Panc1 (cell line): ENCODE measurements around the gene SLIT3. TPM values are rescaled to one million over a fixed set of nuclear protein-coding genes. Genes with fewer than 3 reads are reported as not detected.

ENCODE experiments used
- ATAC-seq: fragments of 200-7000 bp; cut with Tn5 transposase; 2 replicates; pipeline ENCODE4 v1.9.1; 2020; ENCODE audit warnings: mild to moderate bottlenecking, moderate library complexity
- BruUV-seq: library from RNA; stranded (reverse); fragments of 400-500 nt; replicated peaks from 2 replicates; lab custom pipeline; 2021; lab: Mats Ljungman, UMichigan
- CTCF ChIA-PET: fragments of 300-600 bp; sonication (Branson Sonifier 250); formaldehyde crosslinking; loops from one replicate; lab custom pipeline; 2022; ENCODE audit warnings: antibody characterized with exemption; lab: Charles Lee
- POLR2A ChIA-PET: fragments of 300-600 bp; sonication (Branson Sonifier 250); formaldehyde crosslinking; loops from one replicate; lab custom pipeline; 2022; ENCODE audit warnings: antibody characterized with exemption; lab: Charles Lee
- DNase-seq: peaks from one replicate; pipeline ENCODE4 v3.0.0-alpha.2; 2010; ENCODE audit warnings: low read depth, low spot score
- H3K27ac ChIP-seq: 2 replicates; pipeline ENCODE4 v1.5.1; 2011; ENCODE audit warnings: mild to moderate bottlenecking, low read length, inconsistent platforms
- H3K27me3 ChIP-seq: fragments of 200-500 bp; sonication (Bioruptor generic); 2 replicates; pipeline ENCODE4 v1.6.0; 2014; ENCODE audit warnings: low read length, inconsistent platforms; ENCODE audit not compliant: control insufficient read depth, insufficient read depth
- H3K36me3 ChIP-seq: fragments of 200-500 bp; sonication (Bioruptor generic); 2 replicates; pipeline ENCODE4 v1.5.1; 2014; ENCODE audit warnings: inconsistent platforms, mild to moderate bottlenecking, low read length, moderate library complexity; ENCODE audit not compliant: control insufficient read depth, insufficient read depth
- H3K4me1 ChIP-seq: 2 replicates; pipeline ENCODE4 v1.5.1; 2011; ENCODE audit warnings: inconsistent platforms, mild to moderate bottlenecking, low read length, moderate library complexity; ENCODE audit not compliant: control insufficient read depth, insufficient read depth
- H3K4me3 ChIP-seq, 2 experiments: 2 replicates each; pipeline ENCODE4 v1.5.1; 2011 to 2012; ENCODE audit warnings: low read depth in 2 of 2, low read length in 2 of 2, mild to moderate bottlenecking in 2 of 2, inconsistent platforms in 1 of 2, moderate library complexity in 1 of 2
- H3K9me3 ChIP-seq: fragments of 200-500 bp; sonication (Bioruptor generic); 2 replicates; pipeline ENCODE4 v1.5.1; 2014; ENCODE audit warnings: low read depth, mild to moderate bottlenecking, inconsistent platforms, low read length, moderate library complexity; ENCODE audit not compliant: control insufficient read depth, insufficient read depth
- POLR2AphosphoS5 ChIP-seq: IDR thresholded peaks from 2 replicates; pipeline ENCODE4 v1.6.1; 2012; ENCODE audit warnings: mild to moderate bottlenecking, low read depth, low read length, moderate library complexity
- REST ChIP-seq, 2 experiments: IDR thresholded peaks; 2 replicates each; pipeline ENCODE4 v1.6.1; 2011 to 2012; ENCODE audit warnings: low read depth in 2 of 2, control low read depth in 1 of 2, low read length in 1 of 2, mild to moderate bottlenecking in 1 of 2, moderate library complexity in 1 of 2; ENCODE audit not compliant: insufficient read depth in 1 of 2
- SIN3A ChIP-seq: IDR thresholded peaks from 2 replicates; pipeline ENCODE4 v1.6.1; 2012; ENCODE audit warnings: low read depth, mild to moderate bottlenecking, low read length, moderate library complexity, borderline replicate concordance; ENCODE audit not compliant: insufficient read depth
- TCF7L2 ChIP-seq: IDR thresholded peaks from 2 replicates; pipeline ENCODE4 v1.6.1; 2011; ENCODE audit warnings: mild to moderate bottlenecking, low read depth, low read length, inconsistent platforms
- in situ Hi-C: cut with HindIII; loops from 2 replicates; pipeline ENCODE4 v1.10.0; 2016; ENCODE audit warnings: low sequenced_read_pairs, low pct_unique_long_range_greater_than_20kb
- intact Hi-C: fragments of 100-400 bp; cut with micrococcal nuclease; formaldehyde crosslinking; loops from one replicate; pipeline ENCODE4 v1.10.0; 2022; ENCODE audit not compliant: unreplicated experiment
- total RNA-seq: library from RNA; stranded (reverse); gene quantifications from one replicate; pipeline ENCODE4 v1.2.1, GENCODE V29; 2021; ENCODE audit not compliant: unreplicated experiment
- TF ChIP-seq, protein P1 (sequence below): fragments of 450-650 bp; IDR thresholded peaks from 2 replicates; pipeline ENCODE4 v1.5.1; 2017; ENCODE audit warnings: mild to moderate bottlenecking

The SLIT3 gene
- total RNA-seq, 1 experiment from 2014 or later = 26.4 TPM

GRCh38 chr5:168941901-168942300 is 359.0 kb downstream of the SLIT3 start:
- Histone ChIP-seq H3K36me3 (no peaks in the 10 kb centered on the region), H3K9me3 (no peaks in the 10 kb centered on the region), H3K27me3 (no peaks in the 10 kb centered on the region), H3K4me3 (no peak overlapping the region), H3K27ac (no peak overlapping the region), H3K4me1 (no peaks in the 10 kb centered on the region)
- POLR2A ChIA-PET = no interaction called here
- no peak for TF ChIP-seq REST (IDR thresholded peaks at IDR 0.05; ENCODE audit: insufficient read depth in 1 of 2, low read depth in 2 of 2, low read length in 1 of 2)
- TF ChIP-seq, protein P1, sequence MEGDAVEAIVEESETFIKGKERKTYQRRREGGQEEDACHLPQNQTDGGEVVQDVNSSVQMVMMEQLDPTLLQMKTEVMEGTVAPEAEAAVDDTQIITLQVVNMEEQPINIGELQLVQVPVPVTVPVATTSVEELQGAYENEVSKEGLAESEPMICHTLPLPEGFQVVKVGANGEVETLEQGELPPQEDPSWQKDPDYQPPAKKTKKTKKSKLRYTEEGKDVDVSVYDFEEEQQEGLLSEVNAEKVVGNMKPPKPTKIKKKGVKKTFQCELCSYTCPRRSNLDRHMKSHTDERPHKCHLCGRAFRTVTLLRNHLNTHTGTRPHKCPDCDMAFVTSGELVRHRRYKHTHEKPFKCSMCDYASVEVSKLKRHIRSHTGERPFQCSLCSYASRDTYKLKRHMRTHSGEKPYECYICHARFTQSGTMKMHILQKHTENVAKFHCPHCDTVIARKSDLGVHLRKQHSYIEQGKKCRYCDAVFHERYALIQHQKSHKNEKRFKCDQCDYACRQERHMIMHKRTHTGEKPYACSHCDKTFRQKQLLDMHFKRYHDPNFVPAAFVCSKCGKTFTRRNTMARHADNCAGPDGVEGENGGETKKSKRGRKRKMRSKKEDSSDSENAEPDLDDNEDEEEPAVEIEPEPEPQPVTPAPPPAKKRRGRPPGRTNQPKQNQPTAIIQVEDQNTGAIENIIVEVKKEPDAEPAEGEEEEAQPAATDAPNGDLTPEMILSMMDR = no peak
- TF ChIP-seq POLR2AphosphoS5 = no peak
- no peak for TF ChIP-seq SIN3A
- no peak for TF ChIP-seq TCF7L2
- intact Hi-C loops (loop anchor here (10.0 kb wide), 1 partner anchor 237 kb away; no protein-coding TSS in a partner anchor), in situ Hi-C loops (no loop called here)
- no peak for ATAC-seq
- CTCF ChIA-PET = no interaction called here
- DNase-seq = no peak
- no TSS peak for BruUV-seq

- H3K27ac ChIP-seq = no peak overlapping the region
- TF ChIP-seq TCF7L2 (no peak), SIN3A (no peak), REST (IDR thresholded peaks at IDR 0.05; ENCODE audit: insufficient read depth in 1 of 2, low read depth in 2 of 2, low read length in 1 of 2) (no peak), POLR2AphosphoS5 (no peak)
- TF ChIP-seq, protein P1 = no peak
- BruUV-seq = no TSS peak
- H3K36me3 ChIP-seq = no peaks in the 10 kb centered on the region
- ChIA-PET CTCF (no interaction called here), POLR2A (interaction anchor here (0.6 kb wide), 1 partner anchor 21 kb away, joined by 4 read pairs; no protein-coding TSS in a partner anchor)
- in situ Hi-C loops (no loop called here), intact Hi-C loops (loop anchor here (10.0 kb wide), 1 partner anchor 236 kb away; no protein-coding TSS in a partner anchor)
- ATAC-seq (no peak), DNase-seq (no peak)
- H3K4me1 ChIP-seq = no peaks in the 10 kb centered on the region
- H3K9me3 ChIP-seq = no peaks in the 10 kb centered on the region
- H3K4me3 ChIP-seq = no peak overlapping the region
- no peaks in the 10 kb centered on the region for H3K27me3 ChIP-seq
Observed at GRCh38 chr5:168940712-168941111, 360.2 kb downstream of the SLIT3 start.
